ENCODE measurements around the gene GAS6.

The GAS6 gene

DNA sequence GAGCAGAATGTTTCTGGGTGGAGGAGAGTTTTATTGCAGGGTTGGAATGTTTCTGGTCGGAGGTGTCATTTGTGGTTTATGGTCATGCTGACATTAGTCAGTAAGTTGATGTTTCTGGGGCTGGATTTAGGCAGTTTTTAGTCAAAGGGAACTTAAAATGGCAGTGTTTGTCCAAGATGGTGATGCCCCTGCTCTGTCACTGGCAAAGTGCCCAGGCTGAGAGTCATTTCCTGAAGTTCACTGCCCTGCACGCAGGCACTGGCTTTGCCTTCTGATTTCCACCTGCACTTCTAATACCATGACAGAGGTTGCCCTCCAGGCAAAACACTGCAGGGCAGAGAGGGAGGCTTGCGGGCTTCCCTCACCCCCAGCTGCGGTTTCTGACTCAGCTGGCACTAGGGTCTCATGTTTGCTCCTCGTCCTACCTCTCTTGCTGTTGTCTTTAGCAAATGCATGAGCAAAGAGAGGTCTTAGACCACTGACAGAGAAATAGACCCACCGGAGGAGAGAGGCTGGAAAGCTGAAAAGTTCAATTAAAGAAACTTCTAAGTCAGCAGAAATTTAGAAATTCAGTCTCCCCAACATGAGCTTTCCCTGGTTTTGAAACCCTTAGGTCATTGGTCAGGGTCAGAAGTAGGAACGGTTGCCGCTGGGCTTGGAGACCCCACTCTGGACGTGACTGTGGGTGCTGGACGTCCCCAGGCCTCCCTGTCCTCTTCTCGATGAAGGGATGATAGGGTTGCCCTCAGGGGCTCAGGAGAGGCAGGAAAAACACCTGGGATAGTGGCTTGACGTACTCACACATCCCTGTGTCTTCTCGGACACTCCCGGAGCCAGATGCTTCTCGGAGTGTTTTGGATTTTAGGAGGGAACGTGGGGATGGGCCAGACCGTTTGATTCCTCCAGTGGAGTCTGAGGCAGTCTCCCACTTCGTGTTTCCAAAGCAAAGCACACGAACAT lies 78.5 kb downstream of the GAS6 start:
- DNase-seq: no peak

DNA sequence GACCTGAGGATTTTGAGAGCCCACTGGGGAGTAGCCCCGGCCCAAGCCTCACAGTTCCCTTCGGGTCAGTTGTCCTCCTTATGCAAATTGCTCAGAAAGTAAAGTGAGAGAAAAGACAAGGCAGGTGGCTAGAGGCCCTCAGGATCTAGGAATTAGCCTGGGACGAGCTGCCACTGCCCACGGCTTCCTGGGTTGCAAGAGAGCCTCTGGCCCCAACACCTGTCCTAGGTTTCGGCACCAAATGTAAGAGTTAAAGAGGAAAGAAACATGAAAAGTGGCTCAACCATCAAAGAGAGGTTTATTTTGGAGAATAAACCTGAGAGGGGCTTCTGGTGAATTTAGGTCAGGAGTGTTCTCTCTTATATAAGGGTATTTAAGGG lies 79.2 kb downstream of the GAS6 start:
- no peak for DNase-seq

DNA sequence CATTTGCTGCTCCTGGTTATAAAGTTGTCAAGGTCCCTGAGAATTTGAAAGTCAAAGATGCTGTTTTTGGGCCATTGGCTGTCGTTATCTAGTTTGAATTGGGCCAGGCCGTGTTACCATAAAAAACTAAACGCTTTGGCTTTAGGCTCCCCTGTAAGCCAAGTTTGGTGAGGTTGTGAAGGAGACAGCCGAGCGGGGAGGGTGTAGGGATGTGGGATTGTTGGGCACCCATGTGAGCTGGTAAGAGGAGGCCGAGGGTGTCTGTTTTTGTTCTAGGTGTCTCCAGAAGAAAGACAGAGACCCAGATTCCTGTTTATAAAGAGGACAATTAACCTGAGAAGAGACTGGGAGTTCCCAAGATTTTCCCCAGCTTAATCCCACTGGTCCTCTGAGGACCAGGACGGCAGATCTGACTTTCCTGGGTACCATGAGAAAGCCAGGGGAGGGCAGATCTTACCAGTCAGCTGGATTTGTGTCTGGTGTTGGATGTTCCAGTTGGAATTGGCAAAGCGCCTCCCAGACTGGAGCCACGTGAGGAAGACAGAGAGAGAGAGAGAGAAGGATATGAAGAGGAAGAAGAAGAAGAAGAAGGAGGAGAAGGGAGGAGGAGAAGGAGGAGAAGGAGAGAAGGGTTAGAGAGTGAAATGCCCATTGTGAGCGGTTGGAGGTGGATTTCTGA lies 79.8 kb downstream of the GAS6 start:
- DNase-seq: no peak

DNA sequence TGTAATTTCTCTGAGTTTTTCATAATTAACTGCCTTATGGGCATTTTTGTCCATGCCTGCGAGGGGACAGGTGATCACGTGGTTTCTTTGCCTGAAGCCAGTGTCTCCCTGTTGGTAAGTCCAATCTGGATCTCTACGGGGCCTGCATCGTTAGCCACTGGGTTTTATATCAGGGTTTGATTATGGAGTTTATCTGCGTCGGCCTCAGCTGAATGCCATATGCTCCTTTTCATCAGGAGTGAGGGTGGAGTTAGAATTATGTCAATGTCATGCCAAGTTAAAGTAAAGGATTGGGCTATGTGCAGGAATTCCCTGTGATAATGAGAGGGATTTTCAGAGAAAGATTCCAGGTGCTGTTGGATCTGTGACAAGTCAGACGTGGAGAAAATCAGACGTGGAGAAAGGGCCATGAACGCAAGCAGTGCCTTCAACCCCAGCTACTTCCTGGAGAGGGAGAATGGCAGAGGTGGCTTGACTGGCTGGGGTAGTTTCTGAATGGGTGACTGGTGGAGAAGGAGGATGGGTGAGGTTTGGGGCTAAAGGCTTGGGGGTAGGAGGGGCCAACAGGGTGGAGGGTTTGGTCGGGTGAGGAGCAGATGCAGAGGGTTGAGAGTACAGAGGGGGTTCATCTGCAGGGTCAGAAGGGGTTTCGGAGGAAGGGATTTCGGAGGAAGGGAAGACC lies 80.5 kb downstream of the GAS6 start:
- no peak for DNase-seq

DNA sequence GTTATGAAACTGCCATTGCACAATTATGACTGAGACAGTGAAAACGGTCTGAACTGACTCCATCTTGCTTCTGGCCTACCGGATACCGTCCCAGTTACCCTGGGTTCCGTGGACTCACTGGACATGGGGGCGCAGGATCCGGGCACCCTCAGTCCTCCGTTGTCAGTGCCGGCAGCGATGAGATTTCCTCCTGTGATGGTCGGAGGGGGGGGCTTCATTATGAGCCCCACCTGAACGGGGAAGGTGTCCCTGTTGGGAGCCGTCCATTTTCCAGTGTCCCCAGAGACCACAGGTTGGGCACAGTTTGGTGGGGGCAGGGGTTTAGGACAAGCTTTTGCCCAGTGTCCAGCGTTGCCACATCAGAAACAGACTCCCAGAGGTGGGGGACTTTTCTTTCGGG lies 81.4 kb downstream of the GAS6 start:
- DNase-seq: no peak

DNA sequence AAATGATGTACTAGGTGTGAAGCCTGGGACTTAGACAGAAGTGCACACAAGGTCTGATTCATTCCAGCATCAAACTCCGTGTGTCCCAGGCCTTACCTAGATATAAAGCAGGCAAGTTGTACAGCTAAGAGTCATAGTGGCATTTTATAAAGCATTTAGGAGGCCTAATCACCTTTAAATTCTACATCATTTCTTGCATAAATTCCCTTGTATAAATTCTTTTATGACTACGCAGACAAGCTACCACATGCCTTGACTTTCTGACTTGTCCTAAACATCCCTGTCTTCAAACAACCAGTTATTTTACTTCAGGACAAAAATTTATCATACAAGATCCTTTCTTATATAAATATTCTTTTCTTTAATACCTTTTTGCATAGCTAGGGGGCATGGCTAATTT lies 82.3 kb downstream of the GAS6 start:
- DNase-seq: no peak

DNA sequence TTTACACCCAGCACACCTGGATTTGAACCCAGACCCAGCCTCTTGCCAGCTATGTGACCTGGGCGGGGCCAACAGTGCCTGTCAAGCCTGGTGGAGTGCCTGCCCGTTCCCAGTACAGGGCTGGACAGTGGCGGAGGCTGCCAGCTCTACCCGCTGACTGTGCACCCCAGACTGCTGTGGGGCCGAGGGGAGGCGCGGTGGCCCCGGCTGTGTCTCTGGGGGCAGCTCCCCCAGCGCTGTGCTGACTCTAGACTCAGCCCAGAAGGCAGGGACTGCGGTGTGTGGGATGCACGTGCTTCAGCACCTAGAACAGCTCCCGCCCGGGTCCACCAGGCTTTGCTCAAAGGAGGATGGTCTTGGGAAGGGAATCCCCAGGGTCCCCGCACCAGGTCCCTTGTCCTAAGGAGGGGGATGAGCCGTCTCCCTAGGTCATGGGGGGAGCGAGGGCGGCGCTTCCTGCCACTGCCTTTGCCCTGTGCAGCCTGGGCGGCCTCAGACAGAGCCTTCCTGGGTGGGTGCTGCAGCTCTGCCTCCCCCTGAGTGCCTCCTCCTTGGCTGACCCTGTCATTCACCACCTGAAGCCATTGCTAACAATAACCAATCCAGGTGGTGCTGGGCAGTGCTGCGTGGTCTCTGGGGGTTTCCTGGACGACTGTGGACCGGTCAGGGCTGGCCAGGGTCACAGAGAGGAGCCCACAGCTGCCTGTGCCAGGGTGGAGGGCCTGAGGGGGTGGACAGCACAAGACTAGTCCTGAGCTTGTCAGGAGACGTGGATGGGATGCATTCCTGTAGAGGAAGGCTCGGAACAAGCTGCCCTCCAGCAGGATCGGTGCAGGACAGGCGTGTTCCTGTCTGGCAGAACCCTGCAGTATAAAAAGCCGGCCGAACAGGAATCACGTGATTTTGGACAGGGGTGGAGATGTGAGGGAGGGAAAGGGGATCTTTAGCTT lies 86.3 kb downstream of the GAS6 start:
- DNase-seq: no peak

DNA sequence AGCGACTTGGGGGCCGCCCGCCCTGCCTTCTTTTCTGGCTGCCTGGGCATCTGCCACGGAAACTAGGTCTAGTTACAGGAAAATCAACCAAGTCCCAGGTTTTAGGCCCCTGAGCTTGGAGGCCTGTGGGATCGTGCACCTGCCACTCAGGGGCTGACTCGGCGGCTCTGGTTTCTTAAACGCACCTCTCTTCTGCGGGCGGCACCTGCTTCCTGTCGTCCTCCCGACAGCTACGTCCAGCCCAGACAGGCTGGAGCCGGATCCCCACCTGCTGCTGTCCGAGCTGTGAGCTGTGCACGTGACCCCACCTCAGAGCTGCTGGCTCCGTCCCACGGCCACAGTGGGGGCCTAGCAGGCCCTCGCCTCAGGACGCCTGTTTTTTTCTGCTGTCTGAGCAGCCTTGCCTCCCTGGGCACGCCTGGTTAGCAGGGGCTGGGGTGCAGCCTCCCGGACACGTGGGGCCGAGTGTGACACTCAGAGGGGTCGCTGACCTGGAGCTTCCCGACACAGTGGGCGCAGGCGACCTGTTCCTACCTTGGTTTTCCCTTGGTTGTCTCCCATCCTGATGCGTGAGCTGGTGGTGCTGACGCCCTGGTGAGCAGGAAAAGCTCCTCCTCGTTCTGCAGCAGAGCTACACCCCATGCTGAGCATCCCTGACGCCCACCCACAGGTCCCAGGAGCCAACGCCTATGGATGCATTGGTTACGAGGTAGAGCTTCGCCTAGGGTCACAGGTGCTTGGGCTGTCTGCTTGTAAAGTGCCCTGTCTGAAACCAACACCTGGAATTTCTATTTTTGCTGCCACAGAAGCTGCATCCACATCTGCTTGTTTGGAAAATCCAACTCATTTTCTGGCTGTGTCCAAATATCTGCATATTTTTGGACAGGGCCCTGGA lies 87.4 kb downstream of the GAS6 start:
- no peak for DNase-seq

DNA sequence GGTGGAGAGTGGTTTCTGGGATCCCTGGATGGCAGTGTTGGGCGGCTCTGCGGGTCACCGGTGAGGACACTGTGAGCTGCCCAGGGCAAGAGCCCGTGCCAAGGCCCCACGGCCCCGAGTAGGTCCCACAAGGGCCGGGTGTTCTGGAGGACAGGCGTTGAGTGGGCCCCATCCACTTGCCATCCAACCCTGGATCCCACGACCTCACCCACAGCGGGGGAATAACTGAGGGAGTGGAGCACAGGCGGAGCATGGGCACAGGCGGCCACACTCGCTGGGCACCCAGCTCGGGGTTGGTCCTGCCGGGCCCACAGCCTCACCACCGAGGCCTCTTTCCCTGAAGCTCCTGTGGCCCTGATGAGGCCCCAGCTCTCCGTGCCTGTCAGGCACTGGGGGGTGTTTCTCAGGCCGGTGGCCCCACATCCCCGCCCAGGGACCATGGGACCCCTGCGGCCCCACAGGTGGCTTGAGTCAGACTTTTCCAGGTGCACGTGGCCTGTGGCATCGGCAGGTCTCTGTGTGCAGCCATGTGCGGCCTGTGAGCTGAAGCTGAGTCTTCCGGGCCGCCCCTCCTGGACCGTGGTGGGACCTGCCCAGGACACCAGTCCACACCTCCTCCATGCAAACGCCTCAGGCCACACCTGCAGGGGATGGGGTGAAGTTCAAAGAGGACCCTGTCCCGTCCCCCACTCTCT lies 88.3 kb downstream of the GAS6 start:
- no peak for DNase-seq

DNA sequence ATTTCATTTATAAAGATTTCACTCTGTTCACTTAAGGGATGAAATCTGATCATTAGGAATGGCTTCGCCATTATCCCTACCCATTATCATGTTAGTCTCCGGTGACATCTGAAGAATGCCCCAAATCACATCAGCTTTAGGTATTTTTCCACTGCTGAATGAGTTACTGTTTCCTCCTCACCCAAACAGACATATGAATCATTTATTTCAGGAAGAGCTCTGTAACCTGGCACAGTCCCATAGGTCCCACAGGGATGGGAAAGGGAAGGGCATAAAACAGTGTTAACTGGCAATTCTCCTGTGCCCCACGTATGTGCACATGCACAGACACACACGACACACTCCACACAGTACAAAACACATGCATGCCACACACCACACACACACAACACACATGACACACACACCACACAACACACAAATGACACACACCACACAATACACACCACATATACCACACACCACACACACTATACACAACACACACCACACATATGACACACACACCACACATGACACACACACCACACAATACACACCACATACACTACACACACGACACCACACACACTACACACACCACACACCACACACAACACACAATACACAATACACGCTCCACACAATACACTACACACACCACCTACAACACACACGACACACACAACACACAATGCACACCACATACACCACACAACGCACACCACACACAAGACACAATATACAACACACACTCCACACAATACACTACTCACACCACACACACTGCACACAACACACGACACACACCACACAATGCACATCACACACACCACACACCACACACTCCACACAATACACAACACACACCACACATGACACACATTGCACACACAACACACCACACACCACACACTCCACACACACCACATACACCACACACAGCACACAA lies 89.4 kb downstream of the GAS6 start:
- DNase-seq: no peak

DNA sequence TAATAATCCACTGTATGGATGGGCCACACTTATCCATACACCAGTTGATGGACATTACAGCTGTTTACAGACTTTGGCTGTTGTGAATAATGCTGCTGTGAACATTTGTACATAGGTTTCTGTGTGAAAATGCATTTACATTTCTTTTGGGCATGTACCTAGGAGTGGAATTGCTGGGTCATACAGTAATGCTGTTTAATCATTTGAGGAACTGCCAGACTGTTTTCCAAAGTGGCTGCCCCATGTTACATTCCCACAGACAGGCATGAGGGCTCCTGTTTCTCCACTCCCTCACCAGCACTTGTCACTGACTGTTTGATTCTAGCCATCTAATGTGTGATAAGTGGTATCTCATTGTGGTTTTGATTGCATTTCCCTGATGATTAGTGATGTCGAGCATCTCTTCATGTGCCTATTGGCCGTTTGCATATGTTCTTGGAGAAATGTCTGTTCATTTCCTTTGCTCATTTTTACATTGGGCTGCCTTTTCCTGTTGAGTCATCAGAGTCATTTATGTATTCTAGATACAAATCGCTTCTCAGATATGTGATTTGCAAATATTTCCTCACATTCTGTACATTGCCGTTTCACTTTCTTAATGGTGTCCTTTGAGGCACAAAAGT lies 92.1 kb downstream of the GAS6 start:
- no peak for DNase-seq

DNA sequence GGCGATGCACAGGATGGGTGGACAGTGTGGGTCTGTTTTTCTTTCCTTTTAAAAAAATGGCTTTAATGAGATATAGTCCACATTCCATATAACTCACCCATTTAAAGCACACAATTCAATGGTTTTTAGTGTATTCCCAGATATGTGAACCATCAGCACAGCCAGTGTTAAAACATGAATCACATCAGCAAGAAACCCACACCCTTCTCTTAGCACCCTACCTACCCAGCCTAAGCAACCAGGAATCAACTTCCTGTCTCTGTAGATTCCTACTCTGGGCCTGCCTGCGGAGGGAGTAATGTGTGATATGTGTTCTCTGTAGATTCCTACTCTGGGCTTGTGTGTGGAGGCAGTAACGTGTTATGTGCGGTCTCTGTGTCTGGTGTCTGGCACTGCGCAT lies 92.9 kb downstream of the GAS6 start:
- no peak for DNase-seq

Data from activated CD4-positive, alpha-beta T cell treated with anti-CD3 and anti-CD28 coated beads, Interleukin-2, amount 50 U/mL, for 1 hour (primary cell).